WTC11 (cell line): ENCODE measurements around the gene HNF1B.

ENCODE experiments used
- ATF1 ChIP-seq: sonication (generic); formaldehyde crosslinking; IDR thresholded peaks from 2 replicates; pipeline ENCODE4 v1.8.1; 2023; ENCODE audit warnings: mild to moderate bottlenecking, moderate library complexity, missing genetic modification reagents
- CTCF ChIP-seq: fragments of 200-600 bp; IDR thresholded peaks from 2 replicates; pipeline ENCODE4 v1.8.0; 2022; ENCODE audit warnings: antibody characterized with exemption
- EMX1 ChIP-seq: fragments of 250-450 bp; sonication (Bioruptor Pico); IDR thresholded peaks from 2 replicates; pipeline ENCODE4 v1.8.0; 2021; ENCODE audit warnings: mild to moderate bottlenecking
- FOXJ3 ChIP-seq: sonication (generic); formaldehyde crosslinking; IDR thresholded peaks from 2 replicates; pipeline ENCODE4 v1.9.0; 2021; ENCODE audit warnings: missing genetic modification reagents, mild to moderate bottlenecking, borderline replicate concordance
- MLX ChIP-seq: sonication (generic); formaldehyde crosslinking; IDR thresholded peaks from 2 replicates; pipeline ENCODE4 v1.8.1; 2023; ENCODE audit warnings: mild to moderate bottlenecking, missing genetic modification reagents, moderate library complexity
- NR2C2 ChIP-seq: sonication (generic); formaldehyde crosslinking; IDR thresholded peaks from 2 replicates; pipeline ENCODE4 v1.8.0; 2022; ENCODE audit warnings: mild to moderate bottlenecking, missing genetic modification reagents
- RELA ChIP-seq: sonication (generic); formaldehyde crosslinking; IDR thresholded peaks from 2 replicates; pipeline ENCODE4 v1.8.1; 2022; ENCODE audit warnings: missing genetic modification reagents, mild to moderate bottlenecking, borderline replicate concordance
- RORB ChIP-seq: fragments of 250-450 bp; sonication (Bioruptor Pico); IDR thresholded peaks from 2 replicates; pipeline ENCODE4 v1.9.0; 2021; ENCODE audit warnings: mild to moderate bottlenecking
- SP1 ChIP-seq: sonication (generic); formaldehyde crosslinking; conservative IDR thresholded peaks from 2 replicates; pipeline ENCODE4 v1.8.1; 2022; ENCODE audit warnings: missing genetic modification reagents
- ZNF138 ChIP-seq: sonication (generic); formaldehyde crosslinking; conservative IDR thresholded peaks from 2 replicates; pipeline ENCODE4 v1.8.1; 2022; ENCODE audit warnings: mild to moderate bottlenecking, moderate library complexity, missing genetic modification reagents
- ZNF232 ChIP-seq: sonication (generic); formaldehyde crosslinking; IDR thresholded peaks from 2 replicates; pipeline ENCODE4 v1.8.0; 2022; ENCODE audit warnings: mild to moderate bottlenecking, missing genetic modification reagents
- TF ChIP-seq, protein P1 (sequence below): sonication (generic); formaldehyde crosslinking; conservative IDR thresholded peaks from 2 replicates; pipeline ENCODE4 v1.8.1; 2023; ENCODE audit warnings: mild to moderate bottlenecking, low read depth, missing genetic modification reagents, moderate library complexity
- TF ChIP-seq, protein P2 (sequence below): fragments of 250-450 bp; sonication (Bioruptor Pico); conservative IDR thresholded peaks from 2 replicates; pipeline ENCODE4 v1.9.0; 2021; ENCODE audit warnings: mild to moderate bottlenecking

GRCh38 chr17:37787055-37787757 lies 42.3 kb upstream of the HNF1B start:
- no peak for TF ChIP-seq SP1 (CRISPR knock-in tag)
- TF ChIP-seq ZNF232 (CRISPR knock-in tag): no peak
- no peak for TF ChIP-seq MLX
- TF ChIP-seq NR2C2 (CRISPR knock-in tag): no peak
- TF ChIP-seq, protein P1, sequence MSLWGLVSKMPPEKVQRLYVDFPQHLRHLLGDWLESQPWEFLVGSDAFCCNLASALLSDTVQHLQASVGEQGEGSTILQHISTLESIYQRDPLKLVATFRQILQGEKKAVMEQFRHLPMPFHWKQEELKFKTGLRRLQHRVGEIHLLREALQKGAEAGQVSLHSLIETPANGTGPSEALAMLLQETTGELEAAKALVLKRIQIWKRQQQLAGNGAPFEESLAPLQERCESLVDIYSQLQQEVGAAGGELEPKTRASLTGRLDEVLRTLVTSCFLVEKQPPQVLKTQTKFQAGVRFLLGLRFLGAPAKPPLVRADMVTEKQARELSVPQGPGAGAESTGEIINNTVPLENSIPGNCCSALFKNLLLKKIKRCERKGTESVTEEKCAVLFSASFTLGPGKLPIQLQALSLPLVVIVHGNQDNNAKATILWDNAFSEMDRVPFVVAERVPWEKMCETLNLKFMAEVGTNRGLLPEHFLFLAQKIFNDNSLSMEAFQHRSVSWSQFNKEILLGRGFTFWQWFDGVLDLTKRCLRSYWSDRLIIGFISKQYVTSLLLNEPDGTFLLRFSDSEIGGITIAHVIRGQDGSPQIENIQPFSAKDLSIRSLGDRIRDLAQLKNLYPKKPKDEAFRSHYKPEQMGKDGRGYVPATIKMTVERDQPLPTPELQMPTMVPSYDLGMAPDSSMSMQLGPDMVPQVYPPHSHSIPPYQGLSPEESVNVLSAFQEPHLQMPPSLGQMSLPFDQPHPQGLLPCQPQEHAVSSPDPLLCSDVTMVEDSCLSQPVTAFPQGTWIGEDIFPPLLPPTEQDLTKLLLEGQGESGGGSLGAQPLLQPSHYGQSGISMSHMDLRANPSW (CRISPR knock-in tag): no peak
- TF ChIP-seq, protein P2, sequence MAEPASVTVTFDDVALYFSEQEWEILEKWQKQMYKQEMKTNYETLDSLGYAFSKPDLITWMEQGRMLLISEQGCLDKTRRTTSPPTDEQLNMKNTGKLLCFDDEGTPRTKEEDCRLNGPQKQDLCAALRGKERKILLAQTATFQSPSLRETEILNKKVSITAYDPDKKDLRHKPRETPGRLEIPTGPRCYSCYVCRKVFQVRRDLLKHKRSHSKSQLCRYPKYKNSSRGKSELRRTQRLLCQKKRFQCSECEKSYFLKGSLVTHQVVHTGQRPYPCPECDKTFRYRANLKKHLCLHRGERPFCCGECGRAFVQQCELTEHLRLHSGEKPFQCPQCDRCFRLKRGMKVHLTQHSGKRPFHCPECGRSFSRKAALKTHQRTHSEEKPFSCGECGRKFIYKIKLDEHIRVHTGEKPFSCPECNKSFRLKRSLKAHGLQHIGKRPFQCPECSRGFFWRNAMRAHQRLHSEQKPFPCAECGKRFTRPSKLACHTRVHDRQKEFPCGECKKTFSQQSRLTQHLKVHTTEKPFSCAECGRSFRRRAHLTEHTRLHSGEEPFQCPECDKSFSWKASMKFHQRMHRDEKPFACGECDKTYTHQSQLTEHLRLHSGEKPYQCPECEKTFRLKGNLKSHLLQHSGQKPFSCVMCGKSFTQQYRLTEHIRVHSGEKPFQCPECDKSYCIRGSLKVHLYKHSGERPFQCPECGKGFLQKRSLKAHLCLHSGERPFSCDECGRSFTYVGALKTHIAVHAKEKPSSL (CRISPR knock-in tag): no peak
- TF ChIP-seq RORB (CRISPR knock-in tag): no peak
- no peak for TF ChIP-seq CTCF
- no peak for TF ChIP-seq EMX1
- TF ChIP-seq FOXJ3: no peak
- TF ChIP-seq ATF1 (CRISPR knock-in tag): no peak
- TF ChIP-seq ZNF138 (CRISPR knock-in tag): no peak
- TF ChIP-seq RELA (CRISPR knock-in tag): no peak
